Daoy (cell line): Measurements from ENCODE around the gene SDHC. TPM values are rescaled to one million over a fixed set of nuclear protein-coding genes. Genes with fewer than 3 reads are reported as not detected.
"Not testable (repeated sequence)": the region's sequence is repeated elsewhere in the genome, so short reads cannot be mapped to it uniquely, and the experiment has no call there.

Experiments used
- DNase-seq: peaks from one replicate; pipeline ENCODE4 v3.0.0-alpha.2; 2015; ENCODE audit warnings: low read depth
- total RNA-seq: library from RNA; depleted of rRNA; stranded (reverse); fragments of >200 nt; shearing (Covaris generic); gene quantifications from 2 replicates; pipeline ENCODE4 v1.2.3, GENCODE V29; 2014

Gene SDHC
- total RNA-seq, 1 experiment from 2014 or later, result 20.6 TPM

- DNase-seq, result peak; percentile 68
These were observed 68.2 kb downstream of the SDHC start for GRCh38 chr1:161382214-161383019.

GRCh38 chr1:161388639-161389038 is 74.5 kb downstream of the SDHC start:
- no peak for DNase-seq

- not testable (repeated sequence) for DNase-seq
These were observed 75.0 kb downstream of the SDHC start for GRCh38 chr1:161389158-161389557.

- peak; percentile 97 for DNase-seq
These were observed 75.7 kb downstream of the SDHC start for GRCh38 chr1:161389691-161390558.

- DNase-seq, result no peak
These were observed 76.3 kb downstream of the SDHC start for GRCh38 chr1:161390559-161390858.

GRCh38 chr1:161391136-161391535 is 77.0 kb downstream of the SDHC start:
- not testable (repeated sequence) for DNase-seq

- no peak for DNase-seq
These were observed 77.4 kb downstream of the SDHC start for GRCh38 chr1:161391611-161392010.

GRCh38 chr1:161393151-161393550 is 79.0 kb downstream of the SDHC start:
- no peak for DNase-seq

GRCh38 chr1:161397038-161397437 is 82.9 kb downstream of the SDHC start:
- not testable (repeated sequence) for DNase-seq

- no peak for DNase-seq
These were observed 84.7 kb downstream of the SDHC start for GRCh38 chr1:161398900-161399256.

- peak; percentile 90 for DNase-seq
These were observed 85.2 kb downstream of the SDHC start for GRCh38 chr1:161399257-161399998.

- peak; percentile 14 for DNase-seq
These were observed 88.3 kb downstream of the SDHC start for GRCh38 chr1:161402446-161402845.

- no peak for DNase-seq
These were observed 89.9 kb downstream of the SDHC start for GRCh38 chr1:161404051-161404597.

- DNase-seq, result not testable (repeated sequence)
These were observed 92.4 kb downstream of the SDHC start for GRCh38 chr1:161406551-161406950.

GRCh38 chr1:161407451-161407985 is 93.3 kb downstream of the SDHC start:
- no peak for DNase-seq

GRCh38 chr1:161408429-161409052 is 94.4 kb downstream of the SDHC start:
- DNase-seq, result no peak

GRCh38 chr1:161409848-161410635 is 95.9 kb downstream of the SDHC start:
- not testable (repeated sequence) for DNase-seq

GRCh38 chr1:161410636-161410970 is 96.4 kb downstream of the SDHC start:
- not testable (repeated sequence) for DNase-seq
